GM12878 (cell line): ENCODE measurements around the gene NOL11. TPM values are rescaled to one million over a fixed set of nuclear protein-coding genes. Genes with fewer than 3 reads are reported as not detected.

Experiments used
- ATAC-seq: fragments of 200-7000 bp; cut with Tn5 transposase; 3 replicates; pipeline ENCODE4 v1.9.1; 2020; ENCODE audit warnings: mild to moderate bottlenecking, moderate library complexity
- BruUV-seq: library from RNA; stranded (reverse); fragments of 400-500 nt; replicated peaks from 2 replicates; lab custom pipeline; 2021; lab: Mats Ljungman, UMichigan
- CTCF ChIA-PET: fragments of 300-600 bp; sonication (Branson Sonifier 250); formaldehyde crosslinking; extraction: SDS; loops from one replicate; lab custom pipeline; 2021; ENCODE audit warnings: inconsistent platforms; lab: Yijun Ruan, JAX
- POLR2A ChIA-PET: fragments of 350-600 bp; formaldehyde crosslinking; extraction: SDS; loops from one replicate; lab custom pipeline; 2021; ENCODE audit warnings: inconsistent platforms; lab: Charles Lee
- RAD21 ChIA-PET: fragments of 300-600 bp; sonication (Branson Sonifier 250); formaldehyde crosslinking; loops from one replicate; lab custom pipeline; 2023; ENCODE audit warnings: antibody characterized with exemption; ENCODE audit not compliant: unreplicated experiment; lab: Charles Lee
- SMC1A ChIA-PET: fragments of 300-600 bp; sonication (Branson Sonifier 250); formaldehyde crosslinking; loops from one replicate; lab custom pipeline; 2023; ENCODE audit not compliant: unreplicated experiment, uncharacterized antibody; lab: Charles Lee
- DNase-seq: peaks from one replicate; pipeline ENCODE4 v3.0.0-alpha.2; 2011; ENCODE audit warnings: low read depth, low spot score
- FAIRE-seq: peaks from 3 replicates; lab custom pipeline; 2011; peaks lifted over from hg19 to GRCh38; lab: Jason Lieb, UNC
- H2AFZ ChIP-seq: 2 replicates; pipeline ENCODE4 v1.6.0; 2011; ENCODE audit warnings: low read depth, low read length, control low read depth; ENCODE audit not compliant: control insufficient read depth
- H3K27ac ChIP-seq: 2 replicates; pipeline ENCODE4 v1.5.1; 2011; ENCODE audit warnings: control low read depth; ENCODE audit not compliant: control insufficient read depth, insufficient read depth
- H3K27me3 ChIP-seq, 2 experiments: replicated peaks in 1 of 2; 2 replicates each; pipeline versions ENCODE4 v1.6.0 to v1.6.1; 2011; ENCODE audit warnings: low read length in 1 of 2; ENCODE audit not compliant: control insufficient read depth in 2 of 2, insufficient read depth in 2 of 2
- H3K36me3 ChIP-seq, 2 experiments: 2 replicates each; pipeline ENCODE4 v1.5.1; 2011; ENCODE audit warnings: low read length in 1 of 2; ENCODE audit not compliant: control insufficient read depth in 2 of 2, insufficient read depth in 2 of 2
- H3K4me1 ChIP-seq: 2 replicates; pipeline ENCODE4 v1.6.1; 2011; ENCODE audit warnings: mild to moderate bottlenecking, low read length, moderate library complexity, mixed read lengths; ENCODE audit not compliant: control insufficient read depth, insufficient read depth
- H3K4me2 ChIP-seq: 2 replicates; pipeline ENCODE4 v1.6.0; 2011; ENCODE audit warnings: control low read depth; ENCODE audit not compliant: control insufficient read depth, insufficient read depth
- H3K4me3 ChIP-seq: fragments of 200-600 bp; sonication (generic); 2 replicates; pipeline ENCODE4 v1.5.1; 2016
- H3K79me2 ChIP-seq: 2 replicates; pipeline ENCODE4 v1.6.0; 2011; ENCODE audit warnings: low read length; ENCODE audit not compliant: control insufficient read depth, insufficient read depth
- H3K9ac ChIP-seq: 2 replicates; pipeline ENCODE4 v1.8.0; 2011; ENCODE audit warnings: low read length, control low read depth, mixed read lengths; ENCODE audit not compliant: control insufficient read depth, insufficient read depth
- H3K9me3 ChIP-seq: replicated peaks from 3 replicates; pipeline ENCODE4 v1.5.1; 2011; ENCODE audit warnings: mild to moderate bottlenecking, low read length; ENCODE audit not compliant: control insufficient read depth, insufficient read depth
- H4K20me1 ChIP-seq: 2 replicates; pipeline ENCODE4 v1.6.0; 2011; ENCODE audit not compliant: control insufficient read depth, insufficient read depth
- BCLAF1 ChIP-seq: fragments of 450-650 bp; IDR thresholded peaks from 2 replicates; pipeline ENCODE4 v1.6.1; 2017; ENCODE audit warnings: antibody characterized with exemption, mild to moderate bottlenecking, moderate library complexity
- CHD2 ChIP-seq: IDR thresholded peaks from 2 replicates; pipeline ENCODE4 v1.6.1; 2011; ENCODE audit warnings: low read depth, low read length, improper control_type of control experiment, borderline replicate concordance
- E2F8 ChIP-seq: fragments of 450-650 bp; IDR thresholded peaks from 2 replicates; pipeline ENCODE4 v1.6.1; 2018; ENCODE audit warnings: mild to moderate bottlenecking, low read depth, moderate library complexity; ENCODE audit not compliant: partially characterized antibody
- IKZF1 ChIP-seq: fragments of 450-650 bp; conservative IDR thresholded peaks from 2 replicates; pipeline ENCODE4 v1.6.1; 2017; ENCODE audit warnings: antibody characterized with exemption, mild to moderate bottlenecking
- MEF2A ChIP-seq: IDR thresholded peaks from 2 replicates; pipeline ENCODE4 v1.6.1; 2011; ENCODE audit warnings: low read depth, mild to moderate bottlenecking, low read length, moderate library complexity; ENCODE audit not compliant: insufficient read depth
- MTA2 ChIP-seq: fragments of 450-650 bp; IDR thresholded peaks from 2 replicates; pipeline ENCODE4 v1.6.1; 2016; ENCODE audit warnings: low read depth, mild to moderate bottlenecking, moderate library complexity
- MTA3 ChIP-seq: IDR thresholded peaks from 2 replicates; pipeline ENCODE4 v1.6.1; 2012; ENCODE audit warnings: low read length, inconsistent platforms, borderline replicate concordance
- PML ChIP-seq: IDR thresholded peaks from 2 replicates; pipeline ENCODE4 v1.6.1; 2012; ENCODE audit warnings: low read length, inconsistent platforms
- SMC3 ChIP-seq: IDR thresholded peaks from 2 replicates; pipeline ENCODE4 v1.6.1; 2011; ENCODE audit warnings: low read length, improper control_type of control experiment, borderline replicate concordance
- SUZ12 ChIP-seq: fragments of 200-600 bp; sonication (generic); IDR thresholded peaks from one replicate; pipeline ENCODE4 v1.6.1; 2018; ENCODE audit warnings: antibody characterized with exemption, mild to moderate bottlenecking; ENCODE audit not compliant: unreplicated experiment
- TCF3 ChIP-seq: IDR thresholded peaks from 2 replicates; pipeline ENCODE4 v1.6.1; 2012; ENCODE audit warnings: low read depth, mild to moderate bottlenecking, low read length, borderline replicate concordance; ENCODE audit not compliant: insufficient read depth
- ZBED1 ChIP-seq: IDR thresholded peaks from 2 replicates; pipeline ENCODE4 v1.6.1; 2016; ENCODE audit warnings: borderline replicate concordance
- WGBS: methylation state at CpG from one replicate; pipeline ENCODE4 v1.1.6; 2016; ENCODE audit warnings: low lambda C conversion rate; ENCODE audit not compliant: insufficient replicate concordance, insufficient coverage; ENCODE audit errors: missing lambda C conversion rate; 5-methylcytosine and 5-hydroxymethylcytosine counted together
- in situ Hi-C: fragments of 300-500 bp; cut with MboI; formaldehyde crosslinking; loops from 9 replicates; pipeline ENCODE4 v1.14.3; 2018; ENCODE audit warnings: mixed read lengths
- intact Hi-C: fragments of 100-400 bp; cut with micrococcal nuclease; formaldehyde crosslinking; loops from one replicate; pipeline ENCODE4 v1.14.2; 2022; ENCODE audit not compliant: unreplicated experiment
- polyA plus RNA-seq, 11 experiments: library from polyadenylated mRNA; depleted of rRNA in 4 of 11; unstranded in 6 of 11; stranded (reverse) in 5 of 11; fragments of >200 nt; fragmentation: Nextera tagmentation in 4 of 11; fragmentation: Illumina TruSeq in 1 of 11; extraction: Ambion mirVana in 4 of 11; extraction: Trizol in 1 of 11; gene quantifications; 1 replicate in 1 of 11; 2 replicates in 10 of 11; pipeline versions ENCODE4 v1.2.1 to v1.2.3, GENCODE V29; 2011 to 2016; ENCODE audit warnings: inconsistent platforms in 2 of 11, missing spikeins in 2 of 11, low read depth in 1 of 11
- total RNA-seq, 4 experiments: library from RNA; depleted of rRNA in 3 of 4; stranded (reverse); fragments of >200 nt in 3 of 4; fragmentation: Illumina TruSeq in 1 of 4; extraction: Trizol in 1 of 4; gene quantifications; 2 replicates each; pipeline versions ENCODE4 v1.2.1 to v1.2.3, GENCODE V29; 2013 to 2021
- TF ChIP-seq, protein P1 (sequence below): fragments of 450-650 bp; formaldehyde crosslinking; IDR thresholded peaks from 2 replicates; pipeline ENCODE4 v1.4.0; 2020; ENCODE audit warnings: mild to moderate bottlenecking, moderate library complexity
- TF ChIP-seq, protein P2 (sequence below): IDR thresholded peaks from 2 replicates; pipeline ENCODE4 v1.6.1; 2012; ENCODE audit warnings: low read depth, low read length, improper control_type of control experiment

NOL11 gene
- total and polyA plus RNA-seq, 10 of the 15 experiments (the other 5 are each of a cell fraction or from before 2014, with no cell fraction given) = 54.8 to 130 (median 94.6) TPM

DNA sequence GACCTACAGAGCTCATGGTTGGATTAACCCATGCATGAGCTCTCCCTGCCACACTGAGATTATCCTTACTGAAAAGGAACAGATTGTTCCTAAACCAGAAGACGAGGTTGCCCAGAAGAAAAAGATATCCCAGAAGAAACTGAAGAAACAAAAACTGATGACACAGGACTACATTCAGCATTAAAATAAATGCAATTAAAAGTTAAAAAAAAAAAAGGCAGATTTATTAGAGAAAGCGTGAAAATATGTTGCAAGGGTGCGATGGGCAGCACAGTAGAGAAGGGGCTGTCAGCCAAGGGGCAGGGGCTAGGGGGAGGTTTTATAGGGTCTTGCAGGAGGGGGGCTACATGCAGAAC lies 67.4 kb downstream of the NOL11 start:
- Histone ChIP-seq H3K9ac (no peak overlapping the region), H2AFZ (no peak overlapping the region), H3K27me3 (no peaks in the 10 kb centered on the region), H3K4me2 (no peak overlapping the region), H3K4me1 (peaks cover 5% of the 10 kb centered on the region; the same call in 1 of the 2 replicates), H3K27ac (no peak overlapping the region), H3K9me3 (no peaks in the 10 kb centered on the region), H4K20me1 (no peaks in the 10 kb centered on the region), H3K36me3 (no peaks in the 10 kb centered on the region), H3K4me3 (no peak overlapping the region), H3K79me2 (no peaks in the 10 kb centered on the region)
- SMC1A ChIA-PET = no interaction called here
- in situ Hi-C loops (no loop called here), intact Hi-C loops (no loop called here)
- DNase-seq (no peak), FAIRE-seq (no peak), ATAC-seq (no peak; the same call in 2 of the 3 replicates)
- CTCF ChIA-PET = no interaction called here
- BruUV-seq = no TSS peak
- whole genome bisulfite sequencing = 59% methylated on average over 3 of the region's 3 CpGs
- POLR2A ChIA-PET = interaction anchor here (0.6 kb wide), 1 partner anchor 182 kb away, joined by 3 read pairs; no protein-coding TSS in a partner anchor
- RAD21 ChIA-PET = no interaction called here
- TF ChIP-seq PML (no peak), IKZF1 (no peak), SUZ12 (no peak), CHD2 (no peak), MEF2A (no peak), SMC3 (no peak), E2F8 (no peak), MTA2 (no peak), ZBED1 (no peak), MTA3 (no peak), BCLAF1 (no peak), TCF3 (no peak)
- TF ChIP-seq, protein P1, sequence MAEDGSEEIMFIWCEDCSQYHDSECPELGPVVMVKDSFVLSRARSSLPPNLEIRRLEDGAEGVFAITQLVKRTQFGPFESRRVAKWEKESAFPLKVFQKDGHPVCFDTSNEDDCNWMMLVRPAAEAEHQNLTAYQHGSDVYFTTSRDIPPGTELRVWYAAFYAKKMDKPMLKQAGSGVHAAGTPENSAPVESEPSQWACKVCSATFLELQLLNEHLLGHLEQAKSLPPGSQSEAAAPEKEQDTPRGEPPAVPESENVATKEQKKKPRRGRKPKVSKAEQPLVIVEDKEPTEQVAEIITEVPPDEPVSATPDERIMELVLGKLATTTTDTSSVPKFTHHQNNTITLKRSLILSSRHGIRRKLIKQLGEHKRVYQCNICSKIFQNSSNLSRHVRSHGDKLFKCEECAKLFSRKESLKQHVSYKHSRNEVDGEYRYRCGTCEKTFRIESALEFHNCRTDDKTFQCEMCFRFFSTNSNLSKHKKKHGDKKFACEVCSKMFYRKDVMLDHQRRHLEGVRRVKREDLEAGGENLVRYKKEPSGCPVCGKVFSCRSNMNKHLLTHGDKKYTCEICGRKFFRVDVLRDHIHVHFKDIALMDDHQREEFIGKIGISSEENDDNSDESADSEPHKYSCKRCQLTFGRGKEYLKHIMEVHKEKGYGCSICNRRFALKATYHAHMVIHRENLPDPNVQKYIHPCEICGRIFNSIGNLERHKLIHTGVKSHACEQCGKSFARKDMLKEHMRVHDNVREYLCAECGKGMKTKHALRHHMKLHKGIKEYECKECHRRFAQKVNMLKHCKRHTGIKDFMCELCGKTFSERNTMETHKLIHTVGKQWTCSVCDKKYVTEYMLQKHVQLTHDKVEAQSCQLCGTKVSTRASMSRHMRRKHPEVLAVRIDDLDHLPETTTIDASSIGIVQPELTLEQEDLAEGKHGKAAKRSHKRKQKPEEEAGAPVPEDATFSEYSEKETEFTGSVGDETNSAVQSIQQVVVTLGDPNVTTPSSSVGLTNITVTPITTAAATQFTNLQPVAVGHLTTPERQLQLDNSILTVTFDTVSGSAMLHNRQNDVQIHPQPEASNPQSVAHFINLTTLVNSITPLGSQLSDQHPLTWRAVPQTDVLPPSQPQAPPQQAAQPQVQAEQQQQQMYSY = no peak
- TF ChIP-seq, protein P2, sequence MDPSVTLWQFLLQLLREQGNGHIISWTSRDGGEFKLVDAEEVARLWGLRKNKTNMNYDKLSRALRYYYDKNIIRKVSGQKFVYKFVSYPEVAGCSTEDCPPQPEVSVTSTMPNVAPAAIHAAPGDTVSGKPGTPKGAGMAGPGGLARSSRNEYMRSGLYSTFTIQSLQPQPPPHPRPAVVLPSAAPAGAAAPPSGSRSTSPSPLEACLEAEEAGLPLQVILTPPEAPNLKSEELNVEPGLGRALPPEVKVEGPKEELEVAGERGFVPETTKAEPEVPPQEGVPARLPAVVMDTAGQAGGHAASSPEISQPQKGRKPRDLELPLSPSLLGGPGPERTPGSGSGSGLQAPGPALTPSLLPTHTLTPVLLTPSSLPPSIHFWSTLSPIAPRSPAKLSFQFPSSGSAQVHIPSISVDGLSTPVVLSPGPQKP = no peak
